CD4-positive, alpha-beta T cell treated with Interferon alpha-2 for 1 hour (primary cell): ENCODE measurements around the gene GJB2.

Experiments used
- DNase-seq, 2 donors: peaks; one replicate each; pipeline ENCODE4 v3.0.0-alpha.2; 2020 to 2022

The GJB2 gene

GRCh38 chr13:20141238-20142022 lies 51.3 kb downstream of the GJB2 start:
- no peak for DNase-seq

DNA sequence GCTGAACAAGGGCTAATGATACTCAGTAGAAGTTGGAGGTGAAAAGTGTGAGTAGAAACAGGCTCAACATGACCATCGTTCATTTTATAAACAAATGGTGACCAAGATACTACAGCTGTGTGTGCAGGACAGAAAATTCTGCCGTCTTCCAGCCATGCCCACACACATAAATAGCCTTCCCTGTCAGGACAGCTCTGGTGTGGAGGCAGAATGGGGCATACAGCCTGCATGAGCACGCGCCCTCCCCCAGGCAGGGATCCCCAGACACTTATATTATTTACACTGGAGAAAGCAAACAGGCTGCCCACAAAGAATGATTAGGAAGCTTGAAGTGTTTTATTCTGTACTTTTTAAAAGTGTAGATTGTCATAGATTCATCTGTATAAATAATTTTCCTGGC lies 52.3 kb downstream of the GJB2 start:
- no peak for DNase-seq

DNA sequence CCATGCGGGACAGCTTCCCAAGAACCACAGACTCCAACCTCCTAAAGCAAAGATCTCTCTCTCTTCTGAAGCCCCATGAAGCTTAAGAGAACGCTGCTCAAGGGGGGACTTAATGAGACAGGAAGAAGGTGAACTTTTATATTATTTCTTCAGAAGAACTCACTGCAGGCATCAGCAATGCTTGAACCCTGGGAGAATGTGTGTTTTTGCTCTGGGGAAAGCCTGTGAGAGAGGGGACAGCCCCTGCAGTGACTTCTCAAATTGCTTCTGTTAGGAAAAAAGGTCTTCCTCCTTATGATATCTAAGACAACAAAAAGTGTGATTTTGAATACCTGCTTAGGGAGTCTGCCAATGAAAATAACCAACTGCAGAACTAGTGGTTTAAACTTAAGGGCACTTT lies 54.9 kb downstream of the GJB2 start:
- no peak for DNase-seq
